Smooth muscle cell (in vitro differentiated cells): ENCODE measurements around the gene ETV5. TPM values are rescaled to one million over a fixed set of nuclear protein-coding genes. Genes with fewer than 3 reads are reported as not detected.

Source experiments
- DNase-seq: peaks from one replicate; lab custom pipeline; 2025; ENCODE audit not compliant: unreplicated experiment; lab: John Stamatoyannopoulos, UW
- H2AFZ ChIP-seq: fragments of 200-600 bp; sonication (generic); 2 replicates; pipeline ENCODE4 v1.6.0; 2016; ENCODE audit warnings: antibody characterized with exemption, low read depth, mild to moderate bottlenecking
- H3F3A ChIP-seq: fragments of 200-600 bp; sonication (generic); 2 replicates; pipeline ENCODE4 v1.6.0; 2017; ENCODE audit warnings: antibody characterized with exemption, low read depth
- H3K27ac ChIP-seq: fragments of 200-600 bp; sonication (generic); 2 replicates; pipeline ENCODE4 v1.5.1; 2016; ENCODE audit warnings: low read depth, mild to moderate bottlenecking
- H3K27me3 ChIP-seq: fragments of 200-600 bp; sonication (generic); 2 replicates; pipeline ENCODE4 v1.6.1; 2016; ENCODE audit warnings: low read depth, mild to moderate bottlenecking
- H3K36me3 ChIP-seq: fragments of 200-600 bp; sonication (generic); 2 replicates; pipeline ENCODE4 v1.5.1; 2016; ENCODE audit warnings: low read depth
- H3K4me1 ChIP-seq: fragments of 200-600 bp; sonication (generic); 2 replicates; pipeline ENCODE4 v1.5.1; 2016; ENCODE audit warnings: low read depth
- H3K4me2 ChIP-seq: fragments of 200-600 bp; sonication (generic); 2 replicates; pipeline ENCODE4 v1.6.0; 2016; ENCODE audit warnings: mild to moderate bottlenecking
- H3K4me3 ChIP-seq: fragments of 200-600 bp; sonication (generic); 2 replicates; pipeline ENCODE4 v1.5.1; 2016; ENCODE audit warnings: mild to moderate bottlenecking
- H3K79me2 ChIP-seq: fragments of 200-600 bp; sonication (generic); 2 replicates; pipeline ENCODE4 v1.6.0; 2016; ENCODE audit warnings: low read depth, mild to moderate bottlenecking
- H3K9ac ChIP-seq: fragments of 200-600 bp; sonication (generic); 2 replicates; pipeline ENCODE4 v1.6.0; 2016; ENCODE audit warnings: low read depth
- H3K9me3 ChIP-seq: fragments of 200-600 bp; sonication (generic); replicated peaks from 2 replicates; pipeline ENCODE4 v1.5.1; 2016; ENCODE audit warnings: low read depth
- H4K20me1 ChIP-seq: fragments of 200-600 bp; sonication (generic); 2 replicates; pipeline ENCODE4 v1.6.0; 2016; ENCODE audit warnings: low read depth
- WGBS: methylation state at CpG from one replicate; pipeline ENCODE4 v1.1.7; 2016; ENCODE audit warnings: low lambda C conversion rate; 5-methylcytosine and 5-hydroxymethylcytosine counted together
- polyA plus RNA-seq: library from polyadenylated mRNA; unstranded; fragments of >200 nt; fragmentation: Nextera tagmentation; extraction: Ambion mirVana; gene quantifications from 2 replicates; pipeline ENCODE4 v1.2.1, GENCODE V29; 2016
- total RNA-seq: library from RNA; depleted of rRNA; stranded (reverse); fragments of >200 nt; gene quantifications from 2 replicates; pipeline ENCODE4 v1.2.3, GENCODE V29; 2014
- TF ChIP-seq, protein P1 (sequence below): fragments of 200-600 bp; sonication (generic); IDR thresholded peaks from 2 replicates; pipeline ENCODE4 v1.5.1; 2017; ENCODE audit warnings: borderline replicate concordance, mild to moderate bottlenecking, antibody characterized with exemption; ENCODE audit not compliant: insufficient read depth, poor library complexity, severe bottlenecking

Gene ETV5
- total and polyA plus RNA-seq, 2 experiments from 2014 or later: 32.6 to 51.8 TPM

DNA sequence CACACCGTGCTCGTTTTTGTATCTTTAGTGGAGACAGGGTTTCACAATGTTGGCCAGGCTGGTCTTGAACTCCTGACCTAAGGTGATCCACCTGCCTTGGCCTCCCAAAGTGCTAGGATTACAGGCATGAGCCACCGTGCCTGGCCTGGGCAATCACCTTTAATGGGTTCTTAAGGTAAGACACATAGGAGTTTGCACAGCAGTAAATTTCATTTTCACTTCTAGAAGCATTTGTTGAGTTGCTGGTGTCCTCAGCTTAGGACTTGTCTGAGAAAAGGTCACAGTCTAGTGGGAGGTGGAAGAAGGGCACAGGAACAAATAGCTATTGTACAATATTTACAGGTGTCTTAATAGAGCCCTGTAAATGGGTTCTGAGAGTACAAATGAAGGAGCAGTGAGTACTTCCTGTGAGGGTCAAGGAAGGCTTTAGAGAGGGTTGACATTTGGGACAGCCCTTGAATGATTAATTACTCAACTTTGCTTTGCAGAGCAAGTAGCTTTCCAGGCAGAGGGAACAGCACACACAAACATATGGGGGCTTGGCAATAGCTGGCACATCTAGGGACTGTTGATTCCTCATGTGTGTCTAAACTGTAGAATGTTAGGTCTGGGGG is 8.7 kb upstream of the ETV5 start:
- Histone ChIP-seq H3K9ac (no peak overlapping the region), H3F3A (no peaks in the 10 kb centered on the region), H3K4me1 (no peaks in the 10 kb centered on the region), H3K4me3 (no peak overlapping the region), H3K27me3 (peaks cover 5% of the 10 kb centered on the region), H3K79me2 (no peaks in the 10 kb centered on the region), H3K9me3 (no peaks in the 10 kb centered on the region), H2AFZ (no peak overlapping the region), H3K27ac (no peak overlapping the region), H3K4me2 (no peak overlapping the region), H3K36me3 (no peaks in the 10 kb centered on the region), H4K20me1 (no peaks in the 10 kb centered on the region)
- 95% methylated on average over 3 of the region's 3 CpGs for WGBS
- DNase-seq: no peak
- TF ChIP-seq, protein P1, sequence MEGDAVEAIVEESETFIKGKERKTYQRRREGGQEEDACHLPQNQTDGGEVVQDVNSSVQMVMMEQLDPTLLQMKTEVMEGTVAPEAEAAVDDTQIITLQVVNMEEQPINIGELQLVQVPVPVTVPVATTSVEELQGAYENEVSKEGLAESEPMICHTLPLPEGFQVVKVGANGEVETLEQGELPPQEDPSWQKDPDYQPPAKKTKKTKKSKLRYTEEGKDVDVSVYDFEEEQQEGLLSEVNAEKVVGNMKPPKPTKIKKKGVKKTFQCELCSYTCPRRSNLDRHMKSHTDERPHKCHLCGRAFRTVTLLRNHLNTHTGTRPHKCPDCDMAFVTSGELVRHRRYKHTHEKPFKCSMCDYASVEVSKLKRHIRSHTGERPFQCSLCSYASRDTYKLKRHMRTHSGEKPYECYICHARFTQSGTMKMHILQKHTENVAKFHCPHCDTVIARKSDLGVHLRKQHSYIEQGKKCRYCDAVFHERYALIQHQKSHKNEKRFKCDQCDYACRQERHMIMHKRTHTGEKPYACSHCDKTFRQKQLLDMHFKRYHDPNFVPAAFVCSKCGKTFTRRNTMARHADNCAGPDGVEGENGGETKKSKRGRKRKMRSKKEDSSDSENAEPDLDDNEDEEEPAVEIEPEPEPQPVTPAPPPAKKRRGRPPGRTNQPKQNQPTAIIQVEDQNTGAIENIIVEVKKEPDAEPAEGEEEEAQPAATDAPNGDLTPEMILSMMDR: no peak

DNA sequence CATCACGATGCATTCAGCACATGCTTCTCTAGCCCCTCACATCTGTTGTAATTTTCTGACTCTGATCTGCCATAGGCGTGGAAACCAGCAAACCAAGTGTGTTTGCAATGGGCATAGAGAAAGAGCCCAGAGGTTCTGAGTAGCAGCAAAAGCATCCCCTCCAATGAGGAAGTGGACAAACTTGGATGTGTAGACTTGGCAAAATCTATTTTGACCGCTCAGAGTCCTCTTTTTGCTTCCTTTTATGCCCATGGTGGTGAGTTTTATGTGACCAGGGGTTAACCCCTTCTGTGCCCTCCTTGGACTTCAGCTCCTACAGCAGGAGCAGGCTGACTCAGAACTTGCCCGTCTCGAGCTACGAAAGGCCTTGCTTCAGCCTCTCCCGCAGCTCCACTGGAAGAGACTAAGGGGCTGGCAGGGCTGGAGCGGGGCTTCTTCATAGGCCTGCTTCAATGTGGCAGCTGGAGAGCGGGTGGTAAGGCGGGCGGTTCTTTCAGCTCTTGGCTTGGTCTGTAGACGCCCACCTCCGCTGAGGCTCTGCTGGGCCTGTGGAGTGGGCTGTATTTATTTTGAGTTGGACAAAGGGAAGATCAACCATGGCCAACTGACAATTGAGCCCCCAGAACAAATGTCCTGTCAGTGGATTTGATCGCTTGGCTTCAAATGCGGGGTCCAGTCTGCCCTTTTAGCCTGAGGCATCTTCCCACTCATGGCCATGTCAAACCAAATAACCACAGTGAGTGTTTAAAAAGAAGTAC is 6.5 kb upstream of the ETV5 start:
- H3K4me3 ChIP-seq: no peak overlapping the region
- H3K4me1 ChIP-seq: peaks cover 1% of the 10 kb centered on the region
- peaks cover 4% of the 10 kb centered on the region for H3F3A ChIP-seq
- TF ChIP-seq, protein P1: no peak
- H3K79me2 ChIP-seq: no peaks in the 10 kb centered on the region
- no peak for DNase-seq
- H3K27me3 ChIP-seq: peaks cover 15% of the 10 kb centered on the region
- H2AFZ ChIP-seq: no peak overlapping the region
- no peak overlapping the region for H3K4me2 ChIP-seq
- 90% methylated on average over 15 of the region's 15 CpGs for WGBS
- no peak overlapping the region for H3K9ac ChIP-seq
- no peaks in the 10 kb centered on the region for H3K36me3 ChIP-seq
- H4K20me1 ChIP-seq: no peaks in the 10 kb centered on the region
- H3K9me3 ChIP-seq: no peaks in the 10 kb centered on the region
- H3K27ac ChIP-seq: no peak overlapping the region

DNA sequence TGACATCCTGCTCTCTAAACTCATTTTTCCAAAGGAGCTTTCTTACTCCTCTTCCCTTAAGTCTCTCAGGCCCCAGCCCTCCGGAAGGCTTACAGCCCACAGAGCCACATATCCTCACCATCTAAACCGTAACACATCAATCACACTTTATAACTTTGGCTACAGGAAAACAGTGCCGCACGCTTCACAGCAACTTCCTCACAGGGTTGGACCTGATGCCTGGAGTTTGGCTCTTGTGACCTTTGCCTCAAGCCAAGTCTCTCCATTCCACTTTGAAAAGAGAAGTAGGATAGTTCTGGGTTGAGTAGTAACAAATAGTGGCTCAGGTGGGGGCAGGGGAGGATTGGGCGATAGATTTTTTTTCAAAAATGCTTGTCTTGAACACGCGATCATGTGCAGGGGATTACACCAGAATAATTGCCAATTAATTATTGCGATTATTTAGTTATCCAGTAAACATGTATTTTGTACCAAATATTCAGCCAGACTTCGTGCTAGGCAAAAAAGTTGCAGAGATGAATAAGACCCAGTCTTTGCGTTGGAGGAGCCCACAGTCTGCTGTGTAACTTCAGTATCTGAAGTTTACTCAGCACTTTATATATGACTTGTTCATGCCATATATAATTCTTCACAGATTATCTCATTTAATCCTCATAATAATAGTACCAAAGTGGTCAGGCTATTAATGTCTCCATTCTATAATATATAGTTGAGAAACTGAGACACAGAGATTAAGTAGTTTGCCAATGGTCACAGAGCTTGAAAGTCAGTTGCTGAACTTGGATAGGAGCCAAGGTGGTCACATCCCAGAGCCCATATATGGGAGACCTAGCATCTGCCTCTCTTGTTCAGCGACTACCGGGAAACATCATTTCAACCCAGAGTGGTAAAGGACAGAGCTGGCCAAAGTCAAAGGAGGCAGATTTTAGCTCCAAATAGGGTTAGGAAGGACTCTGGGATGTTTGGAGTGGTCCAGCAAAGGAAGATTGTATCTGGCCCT is 2.4 kb upstream of the ETV5 start:
- Histone ChIP-seq H3K9ac (no peak overlapping the region), H3K27me3 (peaks cover 15% of the 10 kb centered on the region), H3F3A (peaks cover 4% of the 10 kb centered on the region), H2AFZ (no peak overlapping the region), H3K4me3 (no peak overlapping the region), H3K9me3 (no peaks in the 10 kb centered on the region), H4K20me1 (peaks cover 8% of the 10 kb centered on the region), H3K79me2 (peaks cover 13% of the 10 kb centered on the region), H3K36me3 (no peaks in the 10 kb centered on the region), H3K4me1 (peaks cover 18% of the 10 kb centered on the region), H3K27ac (no peak overlapping the region), H3K4me2 (no peak overlapping the region)
- DNase-seq: no peak
- WGBS: 64% methylated on average over 12 of the region's 12 CpGs
- TF ChIP-seq, protein P1: no peak
